B cell (primary cell): Measurements from ENCODE around the gene CKMT1B. TPM values are rescaled to one million over a fixed set of nuclear protein-coding genes. Genes with fewer than 3 reads are reported as not detected.
"Not testable (repeated sequence)": the region's sequence is repeated elsewhere in the genome, so short reads cannot be mapped to it uniquely, and the experiment has no call there.

ENCODE experiments used
- ATAC-seq: fragments of 200-7000 bp; cut with Tn5 transposase; one replicate; pipeline ENCODE4 v1.10.0; 2021; ENCODE audit warnings: low read depth, mild to moderate bottlenecking, moderate number of reproducible peaks, moderate library complexity
- CTCF ChIA-PET: fragments of 350-600 bp; sonication (Branson Sonifier 250); formaldehyde crosslinking; loops from one replicate; lab custom pipeline; 2021; ENCODE audit warnings: antibody characterized with exemption, inconsistent platforms; lab: Charles Lee
- POLR2A ChIA-PET: fragments of 350-600 bp; sonication (Branson Sonifier 250); formaldehyde crosslinking; loops from one replicate; lab custom pipeline; 2021; ENCODE audit warnings: antibody characterized with exemption; lab: Charles Lee
- DNase-seq: peaks from one replicate; pipeline ENCODE4 v3.0.0; 2013
- H2AFZ ChIP-seq: 2 replicates; pipeline ENCODE4 v1.6.1; 2012; ENCODE audit warnings: mild to moderate bottlenecking, low read depth, low read length; ENCODE audit not compliant: insufficient read depth, poor library complexity, severe bottlenecking
- H3K27ac ChIP-seq, 2 donors: 1 replicate in 1 of 2; 2 replicates in 1 of 2; pipeline ENCODE4 v1.5.1; 2012 to 2013; ENCODE audit warnings: low read length in 2 of 2, mild to moderate bottlenecking in 2 of 2, moderate library complexity in 1 of 2
- H3K27me3 ChIP-seq, 4 experiments: fragments of 200-600 bp in 1 of 4; sonication (generic) in 1 of 4; replicated peaks in 1 of 4; 1 replicate in 2 of 4; 2 replicates in 2 of 4; pipeline versions ENCODE4 v1.6.1 to v1.7.0; 2013 to 2016; ENCODE audit warnings: low read length in 3 of 4, mild to moderate bottlenecking in 2 of 4, mixed read lengths in 1 of 4, moderate library complexity in 1 of 4; ENCODE audit not compliant: insufficient read depth in 4 of 4, control insufficient read depth in 3 of 4; ENCODE audit errors: control extremely low read depth in 1 of 4
- H3K36me3 ChIP-seq, 2 experiments: replicated peaks in 1 of 2; 1 replicate in 1 of 2; 2 replicates in 1 of 2; pipeline versions ENCODE4 v1.6.1 to v1.7.1; 2013; ENCODE audit warnings: low read length in 1 of 2; ENCODE audit not compliant: insufficient read depth in 2 of 2, control insufficient read depth in 1 of 2; ENCODE audit errors: control extremely low read depth in 1 of 2, extremely low read depth in 1 of 2
- H3K4me1 ChIP-seq, 2 donors: fragments of 200-600 bp in 1 of 2; sonication (generic) in 1 of 2; 1 replicate in 1 of 2; 2 replicates in 1 of 2; pipeline versions ENCODE4 v1.5.1 to v1.6.1; 2013 to 2017; ENCODE audit warnings: low read length in 2 of 2; ENCODE audit not compliant: control insufficient read depth in 2 of 2, insufficient read depth in 2 of 2
- H3K4me2 ChIP-seq: replicated peaks from 2 replicates; pipeline ENCODE3; 2012; ENCODE audit warnings: mild to moderate bottlenecking, low read depth, low read length; ENCODE audit not compliant: poor library complexity, severe bottlenecking
- H3K4me3 ChIP-seq, 5 experiments: fragments of 200-600 bp in 1 of 5; sonication (generic) in 1 of 5; 1 replicate in 3 of 5; 2 replicates in 2 of 5; pipeline versions ENCODE4 v1.5.1 to v1.7.0; 2011 to 2016; ENCODE audit warnings: low read length in 4 of 5, mild to moderate bottlenecking in 4 of 5, low read depth in 2 of 5, control low read depth in 1 of 5, moderate library complexity in 1 of 5; ENCODE audit not compliant: insufficient read depth in 1 of 5; ENCODE audit errors: control extremely low read depth in 1 of 5, extremely low read depth in 1 of 5
- H3K79me2 ChIP-seq: fragments of 200-600 bp; sonication (generic); one replicate; pipeline ENCODE4 v1.6.0; 2016; ENCODE audit warnings: low read length; ENCODE audit not compliant: control insufficient read depth, insufficient read depth
- H3K9ac ChIP-seq: fragments of 200-600 bp; sonication (generic); 2 replicates; pipeline ENCODE4 v1.6.1; 2017; ENCODE audit warnings: mild to moderate bottlenecking, low read length, moderate library complexity
- H3K9me3 ChIP-seq, 3 donors: one replicate each; pipeline versions ENCODE4 v1.6.1 to v1.7.1; 2013; ENCODE audit warnings: low read length in 2 of 3; ENCODE audit not compliant: control insufficient read depth in 2 of 3, insufficient read depth in 1 of 3; ENCODE audit errors: control extremely low read depth in 1 of 3
- H4K20me1 ChIP-seq: 2 replicates; pipeline ENCODE4 v1.6.0; 2012; ENCODE audit warnings: mild to moderate bottlenecking, low read length; ENCODE audit not compliant: insufficient read depth, control insufficient read depth, poor library complexity, severe bottlenecking
- H3K27ac Mint-ChIP-seq: one replicate; pipeline ENCODE4 v1.8.0; 2021; ENCODE audit warnings: mixed read lengths
- H3K27me3 Mint-ChIP-seq: one replicate; pipeline ENCODE4 v1.8.0; 2021; ENCODE audit warnings: mixed read lengths
- H3K4me1 Mint-ChIP-seq: one replicate; pipeline ENCODE4 v1.8.0; 2021; ENCODE audit warnings: mixed read lengths
- H3K4me3 Mint-ChIP-seq: one replicate; pipeline ENCODE4 v1.8.0; 2021; ENCODE audit warnings: mixed read lengths
- H3K9me3 Mint-ChIP-seq: one replicate; pipeline ENCODE4 v1.8.0; 2022; ENCODE audit warnings: mixed read lengths; ENCODE audit not compliant: insufficient read depth
- EZH2 ChIP-seq: IDR thresholded peaks from 2 replicates; pipeline ENCODE4 v1.6.1; 2012; ENCODE audit warnings: borderline replicate concordance, low read depth, mild to moderate bottlenecking, moderate library complexity, low read length; ENCODE audit not compliant: insufficient read depth, poor library complexity, severe bottlenecking
- WGBS: methylation state at CpG from one replicate; pipeline ENCODE4 v1.1.5; 2013; ENCODE audit warnings: missing lambda C conversion rate; ENCODE audit not compliant: insufficient coverage; 5-methylcytosine and 5-hydroxymethylcytosine counted together
- intact Hi-C: fragments of 100-400 bp; cut with micrococcal nuclease; formaldehyde crosslinking; loops from one replicate; pipeline ENCODE4 v1.10.0; 2022
- polyA plus RNA-seq: library from polyadenylated mRNA; depleted of rRNA; stranded (reverse); fragments of >200 nt; gene quantifications from 2 replicates; pipeline ENCODE4 v1.2.3, GENCODE V29; 2012
- total RNA-seq, 2 donors: library from RNA; stranded (reverse); fragments of 120-200 nt in 1 of 2; gene quantifications; 1 replicate in 1 of 2; 2 replicates in 1 of 2; pipeline versions ENCODE4 v1.2.3 to v1.2.4, GENCODE V29; 2013 to 2022
- TF ChIP-seq, protein P1 (sequence below): fragments of 200-600 bp; IDR thresholded peaks from one replicate; pipeline ENCODE4 v1.8.0; 2022; ENCODE audit warnings: antibody characterized with exemption, mild to moderate bottlenecking

CKMT1B gene
- total and polyA plus RNA-seq, 2 donors (not counting 1 experiment from before 2014, with no cell fraction given), result not detected

DNA sequence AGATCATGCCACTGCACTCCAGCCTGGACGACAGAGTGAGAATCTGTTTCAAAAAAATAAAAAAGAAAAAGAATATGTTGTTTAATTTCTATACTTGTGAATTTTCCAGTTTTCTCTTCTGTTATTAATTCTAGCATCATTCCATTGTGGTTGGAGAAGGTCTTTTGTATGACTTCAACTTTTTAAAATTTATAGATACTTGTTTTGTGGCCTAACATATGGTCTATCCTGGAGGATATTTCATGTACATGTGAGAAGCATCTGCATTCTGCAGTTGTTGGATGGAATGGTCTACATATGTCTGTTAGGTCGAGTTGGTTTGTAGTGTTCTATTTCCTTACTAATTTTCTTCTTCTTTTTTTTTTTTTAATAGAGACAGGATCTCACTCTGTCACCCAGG is 40.8 kb upstream of the CKMT1B start:
- Histone ChIP-seq H2AFZ (no peak overlapping the region), H4K20me1 (no peaks in the 10 kb centered on the region), H3K4me2 (no peak overlapping the region), H3K27ac (no peak overlapping the region), H3K4me1 (no peaks in the 10 kb centered on the region), H3K9ac (no peak overlapping the region), H3K27me3 (no peaks in the 10 kb centered on the region), H3K79me2 (no peaks in the 10 kb centered on the region), H3K4me3 (no peak overlapping the region), H3K9me3 (peaks cover 0 to 2% (median 0%) of the 10 kb centered on the region in 3 donors), H3K36me3 (peaks cover 0 to 3% of the 10 kb centered on the region in 2 experiments)
- no peak for DNase-seq
- POLR2A ChIA-PET, result no interaction called here
- Mint-ChIP-seq H3K4me3 (no peak overlapping the region), H3K27ac (no peak overlapping the region), H3K4me1 (no peaks in the 10 kb centered on the region), H3K9me3 (no peaks in the 10 kb centered on the region), H3K27me3 (no peaks in the 10 kb centered on the region)
- TF ChIP-seq, protein P1, sequence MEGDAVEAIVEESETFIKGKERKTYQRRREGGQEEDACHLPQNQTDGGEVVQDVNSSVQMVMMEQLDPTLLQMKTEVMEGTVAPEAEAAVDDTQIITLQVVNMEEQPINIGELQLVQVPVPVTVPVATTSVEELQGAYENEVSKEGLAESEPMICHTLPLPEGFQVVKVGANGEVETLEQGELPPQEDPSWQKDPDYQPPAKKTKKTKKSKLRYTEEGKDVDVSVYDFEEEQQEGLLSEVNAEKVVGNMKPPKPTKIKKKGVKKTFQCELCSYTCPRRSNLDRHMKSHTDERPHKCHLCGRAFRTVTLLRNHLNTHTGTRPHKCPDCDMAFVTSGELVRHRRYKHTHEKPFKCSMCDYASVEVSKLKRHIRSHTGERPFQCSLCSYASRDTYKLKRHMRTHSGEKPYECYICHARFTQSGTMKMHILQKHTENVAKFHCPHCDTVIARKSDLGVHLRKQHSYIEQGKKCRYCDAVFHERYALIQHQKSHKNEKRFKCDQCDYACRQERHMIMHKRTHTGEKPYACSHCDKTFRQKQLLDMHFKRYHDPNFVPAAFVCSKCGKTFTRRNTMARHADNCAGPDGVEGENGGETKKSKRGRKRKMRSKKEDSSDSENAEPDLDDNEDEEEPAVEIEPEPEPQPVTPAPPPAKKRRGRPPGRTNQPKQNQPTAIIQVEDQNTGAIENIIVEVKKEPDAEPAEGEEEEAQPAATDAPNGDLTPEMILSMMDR, result no peak
- no peak for TF ChIP-seq EZH2
- no CpG with 5 or more reads among the region's 2 CpGs for WGBS
- no peak for ATAC-seq
- intact Hi-C loops, result no loop called here
- CTCF ChIA-PET, result no interaction called here

DNA sequence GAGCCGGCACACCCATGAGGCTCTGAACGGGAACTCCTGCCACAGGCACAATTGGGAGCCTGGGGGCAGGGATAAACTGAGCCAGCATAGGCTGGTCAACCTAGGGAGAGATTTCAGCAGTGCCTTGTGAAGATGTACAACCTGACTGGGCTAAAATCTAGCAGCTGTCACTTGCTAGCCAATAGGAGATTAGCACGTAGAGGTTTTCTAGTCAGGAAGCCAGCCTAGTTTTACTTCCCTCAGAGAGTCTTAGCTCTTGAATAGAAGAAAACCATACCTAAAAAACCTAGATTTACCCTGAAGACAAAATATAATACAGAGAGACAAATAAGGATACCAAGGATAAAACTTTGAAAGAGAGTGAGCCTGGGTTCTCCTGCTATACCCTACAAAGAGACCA is 31.1 kb upstream of the CKMT1B start:
- peak; percentile 41 for ATAC-seq
- H3K27me3 Mint-ChIP-seq, H3K4me1 ChIP-seq, DNase-seq, CTCF ChIA-PET, H3K27me3 ChIP-seq, H3K9me3 Mint-ChIP-seq, H3K27ac ChIP-seq, H3K9ac ChIP-seq, H4K20me1 ChIP-seq, H3K4me1 Mint-ChIP-seq, H2AFZ ChIP-seq, H3K4me2 ChIP-seq, H3K4me3 ChIP-seq, intact Hi-C loops, H3K4me3 Mint-ChIP-seq, H3K36me3 ChIP-seq, H3K27ac Mint-ChIP-seq, POLR2A ChIA-PET, H3K79me2 ChIP-seq, H3K9me3 ChIP-seq: not testable (repeated sequence)
- WGBS, result no CpG with 5 or more reads among the region's 3 CpGs

DNA sequence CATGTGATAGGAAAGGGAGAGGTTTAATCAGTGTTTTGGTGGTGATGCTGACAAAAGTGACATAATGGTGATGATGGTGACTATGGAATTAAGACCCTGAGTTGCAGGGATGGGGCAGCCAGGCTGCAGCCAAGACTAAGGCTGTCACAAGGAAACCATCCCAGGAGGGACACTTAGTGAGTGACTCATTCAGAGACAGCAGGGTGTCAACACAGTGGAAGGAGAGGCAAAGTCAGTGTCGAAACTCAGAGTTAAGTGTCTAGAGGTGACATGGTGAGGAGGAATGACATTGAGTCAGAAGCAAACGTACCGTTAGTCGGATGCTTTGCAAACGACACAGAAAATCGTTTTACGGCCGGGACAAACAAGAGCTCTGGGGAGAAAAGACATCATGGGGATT is 30.0 kb upstream of the CKMT1B start:
- H3K27ac Mint-ChIP-seq, POLR2A ChIA-PET: not testable (repeated sequence)

More for the DNA sequence above, 30.0 kb upstream of the CKMT1B start:
- intact Hi-C loops, ATAC-seq, H3K79me2 ChIP-seq, H3K4me3 ChIP-seq, H3K4me1 ChIP-seq, DNase-seq, H3K27me3 Mint-ChIP-seq, H2AFZ ChIP-seq, H4K20me1 ChIP-seq, H3K27ac ChIP-seq, CTCF ChIA-PET, H3K9ac ChIP-seq, H3K4me3 Mint-ChIP-seq, H3K4me2 ChIP-seq, H3K4me1 Mint-ChIP-seq, H3K36me3 ChIP-seq, H3K27me3 ChIP-seq, H3K9me3 Mint-ChIP-seq, H3K9me3 ChIP-seq: not testable (repeated sequence)
- no CpG with 5 or more reads among the region's 8 CpGs for WGBS
